IMR-90 (cell line): Measurements from ENCODE around the gene OXNAD1. TPM values are rescaled to one million over a fixed set of nuclear protein-coding genes. Genes with fewer than 3 reads are reported as not detected.
A peak's percentile ranks its signal among the peaks of the same experiment; 100 is the strongest.

ENCODE experiments used
- ATAC-seq: fragments of 200-7000 bp; cut with Tn5 transposase; 2 replicates; pipeline ENCODE4 v1.9.1; 2020; ENCODE audit warnings: low read depth, mild to moderate bottlenecking, moderate library complexity
- BruUV-seq: library from RNA; stranded (reverse); fragments of 400-500 nt; replicated peaks from 2 replicates; lab custom pipeline; 2021; lab: Mats Ljungman, UMichigan
- CTCF ChIA-PET: fragments of 300-600 bp; formaldehyde crosslinking; extraction: SDS; loops from one replicate; lab custom pipeline; 2021; ENCODE audit warnings: antibody characterized with exemption; lab: Yijun Ruan, JAX
- POLR2A ChIA-PET: fragments of 300-600 bp; sonication (Branson Sonifier 250); formaldehyde crosslinking; loops from one replicate; lab custom pipeline; 2022; ENCODE audit warnings: antibody characterized with exemption; ENCODE audit not compliant: unreplicated experiment; lab: Charles Lee
- DNase-seq: peaks from one replicate; pipeline ENCODE4 v3.0.0; 2013
- H2AFZ ChIP-seq: replicated peaks from 2 replicates; pipeline ENCODE3; 2013; ENCODE audit warnings: low read length, mild to moderate bottlenecking; ENCODE audit not compliant: poor library complexity
- H2AK5ac ChIP-seq: 2 replicates; pipeline ENCODE4 v1.6.1; 2013; ENCODE audit warnings: low read depth, low read length, inconsistent platforms
- H2AK9ac ChIP-seq: replicated peaks from 2 replicates; pipeline ENCODE3; 2013; ENCODE audit warnings: mild to moderate bottlenecking, low read depth, low read length, moderate library complexity; ENCODE audit not compliant: poor library complexity
- H2BK120ac ChIP-seq: 2 replicates; pipeline ENCODE4 v1.6.1; 2013; ENCODE audit warnings: low read depth, low read length, inconsistent platforms
- H2BK15ac ChIP-seq: 3 replicates; pipeline ENCODE4 v1.6.1; 2013; ENCODE audit warnings: low read depth, low read length, inconsistent platforms
- H2BK20ac ChIP-seq: 2 replicates; pipeline ENCODE4 v1.6.1; 2013; ENCODE audit warnings: low read depth, mild to moderate bottlenecking, inconsistent platforms, low read length, moderate library complexity
- H2BK5ac ChIP-seq: 2 replicates; pipeline ENCODE4 v1.6.1; 2013; ENCODE audit warnings: mild to moderate bottlenecking, low read depth, low read length, inconsistent platforms; ENCODE audit not compliant: poor library complexity, severe bottlenecking
- H3K14ac ChIP-seq: replicated peaks from 2 replicates; pipeline ENCODE4 v1.6.1; 2013; ENCODE audit warnings: low read depth, low read length, inconsistent platforms
- H3K18ac ChIP-seq: 2 replicates; pipeline ENCODE4 v1.6.1; 2013; ENCODE audit warnings: low read depth, low read length, control low read depth
- H3K23ac ChIP-seq: 2 replicates; pipeline ENCODE4 v1.6.1; 2013; ENCODE audit warnings: low read depth, low read length, inconsistent platforms
- H3K27ac ChIP-seq: 2 replicates; pipeline ENCODE4 v1.5.1; 2013; ENCODE audit warnings: mild to moderate bottlenecking, control low read depth, low read length; ENCODE audit not compliant: insufficient read depth
- H3K27me3 ChIP-seq: 2 replicates; pipeline ENCODE4 v1.6.1; 2013; ENCODE audit warnings: low read length; ENCODE audit not compliant: control insufficient read depth, insufficient read depth
- H3K36me3 ChIP-seq: 2 replicates; pipeline ENCODE4 v1.6.1; 2013; ENCODE audit warnings: low read length, mixed read lengths; ENCODE audit not compliant: control insufficient read depth, insufficient read depth
- H3K4ac ChIP-seq: 2 replicates; pipeline ENCODE4 v1.6.1; 2013; ENCODE audit warnings: low read depth, low read length, inconsistent platforms
- H3K4me1 ChIP-seq: 2 replicates; pipeline ENCODE4 v1.6.1; 2013; ENCODE audit warnings: low read length, mixed read lengths; ENCODE audit not compliant: control insufficient read depth, insufficient read depth
- H3K4me2 ChIP-seq: 2 replicates; pipeline ENCODE4 v1.6.1; 2013; ENCODE audit warnings: low read depth, mild to moderate bottlenecking, control low read depth, low read length, moderate library complexity
- H3K4me3 ChIP-seq: 2 replicates; pipeline ENCODE4 v1.5.1; 2013; ENCODE audit warnings: low read depth, mild to moderate bottlenecking, control low read depth, low read length, moderate library complexity; ENCODE audit not compliant: insufficient read depth
- H3K56ac ChIP-seq: 2 replicates; pipeline ENCODE4 v1.6.1; 2013; ENCODE audit warnings: low read length, inconsistent platforms; ENCODE audit not compliant: insufficient read depth; ENCODE audit errors: extremely low read depth
- H3K79me1 ChIP-seq, 2 experiments: 2 replicates each; pipeline ENCODE4 v1.6.1; 2013; ENCODE audit warnings: low read length in 2 of 2, inconsistent platforms in 1 of 2, low read depth in 1 of 2
- H3K9ac ChIP-seq: 2 replicates; pipeline ENCODE4 v1.6.1; 2013; ENCODE audit warnings: low read depth, low read length, control low read depth
- H3K9me1 ChIP-seq: 2 replicates; pipeline ENCODE4 v1.6.1; 2013; ENCODE audit warnings: low read length, inconsistent platforms; ENCODE audit not compliant: insufficient read depth
- H3K9me3 ChIP-seq: 2 replicates; pipeline ENCODE4 v1.6.1; 2013; ENCODE audit warnings: low read length; ENCODE audit not compliant: control insufficient read depth, insufficient read depth
- H4K20me1 ChIP-seq: 2 replicates; pipeline ENCODE4 v1.6.1; 2013; ENCODE audit warnings: low read length, inconsistent platforms; ENCODE audit not compliant: insufficient read depth
- H4K5ac ChIP-seq: 2 replicates; pipeline ENCODE4 v1.6.1; 2013; ENCODE audit warnings: mild to moderate bottlenecking, low read depth, low read length, control low read depth
- H4K8ac ChIP-seq, 2 experiments: 2 replicates each; pipeline ENCODE4 v1.6.1; 2013; ENCODE audit warnings: low read depth in 2 of 2, low read length in 2 of 2, control low read depth in 1 of 2, inconsistent platforms in 1 of 2
- H4K91ac ChIP-seq: 2 replicates; pipeline ENCODE4 v1.6.1; 2013; ENCODE audit warnings: low read depth, low read length, inconsistent platforms; ENCODE audit not compliant: insufficient read depth
- BHLHE40 ChIP-seq: fragments of 150-350 bp; IDR thresholded peaks from 2 replicates; pipeline ENCODE4 v1.6.1; 2016; ENCODE audit warnings: mild to moderate bottlenecking, low read depth, low read length
- CEBPB ChIP-seq: IDR thresholded peaks from 2 replicates; pipeline ENCODE4 v1.6.1; 2012; ENCODE audit warnings: low read depth, low read length, improper control_type of control experiment
- CHD1 ChIP-seq: IDR thresholded peaks from 2 replicates; pipeline ENCODE4 v1.6.1; 2012; ENCODE audit warnings: low read depth, low read length, improper control_type of control experiment
- CTCF ChIP-seq: conservative IDR thresholded peaks from 2 replicates; pipeline ENCODE4 v1.5.1; 2012; ENCODE audit warnings: mild to moderate bottlenecking, low read depth, low read length, improper control_type of control experiment
- ELK1 ChIP-seq: fragments of 150-350 bp; IDR thresholded peaks from 2 replicates; pipeline ENCODE4 v1.6.1; 2016; ENCODE audit warnings: low read depth, mild to moderate bottlenecking, low read length, moderate library complexity, borderline replicate concordance
- MAZ ChIP-seq: IDR thresholded peaks from 2 replicates; pipeline ENCODE4 v1.6.1; 2012; ENCODE audit warnings: low read depth, mild to moderate bottlenecking, low read length, improper control_type of control experiment, moderate library complexity, borderline replicate concordance
- NFE2L2 ChIP-seq: fragments of 150-350 bp; IDR thresholded peaks from 2 replicates; pipeline ENCODE4 v1.6.1; 2016; ENCODE audit warnings: low read depth, mild to moderate bottlenecking, low read length
- RFX5 ChIP-seq: IDR thresholded peaks from 2 replicates; pipeline ENCODE4 v1.8.0; 2012; ENCODE audit warnings: low read depth, mild to moderate bottlenecking, low read length, moderate library complexity
- SMC3 ChIP-seq: fragments of 150-350 bp; IDR thresholded peaks from 2 replicates; pipeline ENCODE4 v1.6.1; 2016; ENCODE audit warnings: low read depth, mild to moderate bottlenecking, antibody characterized with exemption, low read length, moderate library complexity
- USF2 ChIP-seq: fragments of 150-350 bp; IDR thresholded peaks from 2 replicates; pipeline ENCODE4 v1.6.1; 2017; ENCODE audit warnings: mild to moderate bottlenecking, antibody characterized with exemption, low read length, low read depth
- WGBS, 2 experiments: methylation state at CpG; one replicate each; pipeline versions ENCODE4 v1.1.5 to v1.1.7; 2013; ENCODE audit warnings: missing lambda C conversion rate in 2 of 2; ENCODE audit not compliant: insufficient read length in 1 of 2; ENCODE audit errors: extremely low coverage in 2 of 2; 5-methylcytosine and 5-hydroxymethylcytosine counted together
- dilution Hi-C: fragments of 300-500 bp; cut with HindIII; formaldehyde crosslinking; loops from one replicate; pipeline ENCODE4 v1.14.3; 2018; ENCODE audit warnings: low sequenced_read_pairs; ENCODE audit not compliant: unreplicated experiment
- in situ Hi-C: fragments of 300-500 bp; cut with MboI; formaldehyde crosslinking; loops from 3 replicates; pipeline ENCODE4 v1.14.3; 2019; ENCODE audit warnings: low sequenced_read_pairs, inconsistent platforms, mixed read lengths
- intact Hi-C: fragments of 100-400 bp; cut with micrococcal nuclease; formaldehyde crosslinking; loops from 2 replicates; pipeline ENCODE4 v1.10.0; 2022
- polyA plus RNA-seq, 3 experiments: library from polyadenylated mRNA; depleted of rRNA; stranded (reverse); fragments of >200 nt; gene quantifications; 2 replicates each; pipeline ENCODE4 v1.2.3, GENCODE V29; 2012; ENCODE audit warnings: low replicate concordance in 1 of 3
- total RNA-seq: library from RNA; depleted of rRNA; stranded (reverse); fragments of >200 nt; gene quantifications from 2 replicates; pipeline ENCODE4 v1.2.3, GENCODE V29; 2012

Gene OXNAD1
- total and polyA plus RNA-seq, 2 of the 4 experiments (the other 2 are of a cell fraction) = 6.2 to 11.3 TPM

- no peak for TF ChIP-seq CHD1
Measured at GRCh38 chr3:16349986-16350596, 85.1 kb downstream of the OXNAD1 start (continued).

- no peaks in the 10 kb centered on the region for H3K27me3 ChIP-seq
- peak overlapping the region; percentile 61 for H3K18ac ChIP-seq
- no peak overlapping the region for H3K56ac ChIP-seq
- H3K4ac ChIP-seq = peak overlapping the region; percentile 37; the same call in 1 of the 2 replicates
- CTCF ChIA-PET = no interaction called here
- peak overlapping the region; percentile 40 for H2BK5ac ChIP-seq
- intact Hi-C loops = no loop called here
- H2BK20ac ChIP-seq = peak overlapping the region; percentile 44
- no peak overlapping the region for H3K9ac ChIP-seq
- H3K4me2 ChIP-seq = no peak overlapping the region
- H3K27ac ChIP-seq = peak overlapping the region; percentile 18; the same call in 1 of the 2 replicates
- BruUV-seq = no TSS peak
- peak overlapping the region; percentile 21 for H2AK9ac ChIP-seq
- DNase-seq = peak; percentile 41
- peaks cover 6% of the 10 kb centered on the region; the same call in 1 of the 2 replicates for H3K9me1 ChIP-seq
- no peaks in the 10 kb centered on the region for H4K20me1 ChIP-seq
- no peaks in the 10 kb centered on the region for H3K9me3 ChIP-seq
- no peak overlapping the region for H3K4me3 ChIP-seq
- H4K5ac ChIP-seq = 0 out of 2 replicates have a peak overlapping the region, but pooled peaks have one; percentile 33
- H3K36me3 ChIP-seq = peaks cover 31% of the 10 kb centered on the region
- no peak overlapping the region for H3K14ac ChIP-seq
- POLR2A ChIA-PET = no interaction called here
- peak overlapping the region; percentile 59 for H2AK5ac ChIP-seq
- ATAC-seq = peak; percentile 37
- dilution Hi-C loops = no loop called here
- no peak overlapping the region; the same call in 1 of the 2 replicates for H3K23ac ChIP-seq
- peak overlapping the region; percentile 23; the same call in 1 of the 2 replicates for H4K91ac ChIP-seq
- H3K79me1 ChIP-seq = peaks cover 6 to 23% of the 10 kb centered on the region in 2 experiments; a peak in 3 of 4 replicates
- H2BK15ac ChIP-seq = peak overlapping the region; percentile 36; the same call in 1 of the 3 replicates
- H4K8ac ChIP-seq = peak overlapping the region; percentile 4 to 45; a peak in 1 of 4 replicates
- H2BK120ac ChIP-seq = peak overlapping the region; percentile 61
- H2AFZ ChIP-seq = no peak overlapping the region
- no CpG with 5 or more reads among the region's 5 CpGs for WGBS, 2 experiments
- peaks cover 8% of the 10 kb centered on the region for H3K4me1 ChIP-seq
- in situ Hi-C loops = no loop called here
- TF ChIP-seq RFX5 (no peak), ELK1 (no peak), CEBPB (no peak), CHD1 (no peak), BHLHE40 (no peak), NFE2L2 (no peak), CTCF (no peak), MAZ (no peak), SMC3 (no peak), USF2 (no peak)
Measured at GRCh38 chr3:16350597-16351318, 85.7 kb downstream of the OXNAD1 start.
